Measurements from ENCODE around the gene LAMB1.

LAMB1 gene

DNA sequence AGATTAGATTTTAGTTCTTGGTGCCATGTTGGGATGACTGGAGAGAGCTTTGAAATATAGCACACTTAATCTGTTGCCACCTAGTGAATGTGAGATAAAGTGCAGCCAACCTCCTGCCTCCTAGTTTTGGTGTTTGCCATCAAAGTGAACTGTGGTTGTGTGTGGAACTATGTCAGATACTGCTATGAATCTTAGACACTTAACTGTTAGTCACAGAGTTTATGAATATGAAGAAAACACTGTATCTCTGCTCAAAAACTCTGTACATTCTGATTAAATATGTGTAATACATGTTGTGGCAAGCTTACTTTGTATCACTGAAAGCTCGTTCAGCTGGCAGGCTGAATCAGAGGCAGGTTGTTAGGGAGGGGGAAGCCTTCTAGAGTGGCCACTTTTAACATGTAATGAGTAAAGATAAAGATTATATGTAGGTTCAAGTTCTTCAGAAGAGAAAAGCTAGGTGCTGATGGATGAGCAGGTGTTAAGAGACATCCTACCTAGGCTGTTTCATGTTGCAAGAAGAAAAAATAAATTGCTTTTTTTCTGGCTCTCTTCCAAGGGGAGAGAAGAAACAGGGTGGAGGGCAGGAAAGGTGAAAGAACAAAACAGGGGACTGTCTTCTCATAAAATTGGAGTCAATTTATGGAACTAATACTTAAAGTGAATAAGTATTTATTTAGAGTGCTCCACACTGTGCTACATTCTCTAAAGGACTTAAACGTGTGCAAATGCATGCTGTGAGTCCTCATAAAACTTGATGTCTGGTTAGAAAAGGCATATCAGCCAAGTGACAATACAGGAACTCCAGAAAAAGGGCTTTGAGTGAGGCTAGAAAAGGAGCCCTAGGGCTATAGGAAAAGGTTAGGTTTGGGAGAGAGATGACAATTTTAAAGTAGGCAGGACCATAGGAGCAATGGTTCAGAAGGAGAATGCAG, 14.1 kb upstream of the LAMB1 start:
- no peak for DNase-seq

DNA sequence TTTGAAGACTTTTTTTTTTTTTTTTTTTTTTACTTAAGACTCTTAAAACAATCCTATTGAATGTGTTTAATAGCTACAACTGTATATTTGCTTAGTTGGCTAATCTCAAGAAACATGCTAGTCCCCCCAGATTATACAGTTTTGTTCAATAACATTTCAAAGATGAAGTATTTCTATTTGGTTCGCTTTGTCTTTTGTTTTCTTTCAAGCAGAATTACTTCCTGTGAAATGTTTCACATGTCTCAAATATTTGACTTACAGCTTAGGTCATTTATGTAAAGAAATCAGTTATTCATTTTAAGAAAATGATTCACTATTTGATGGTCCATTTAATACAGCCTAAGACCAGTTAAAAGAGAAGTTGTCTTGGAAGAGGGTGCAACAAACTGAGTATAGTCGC, 12.8 kb upstream of the LAMB1 start:
- DNase-seq = no peak

DNA sequence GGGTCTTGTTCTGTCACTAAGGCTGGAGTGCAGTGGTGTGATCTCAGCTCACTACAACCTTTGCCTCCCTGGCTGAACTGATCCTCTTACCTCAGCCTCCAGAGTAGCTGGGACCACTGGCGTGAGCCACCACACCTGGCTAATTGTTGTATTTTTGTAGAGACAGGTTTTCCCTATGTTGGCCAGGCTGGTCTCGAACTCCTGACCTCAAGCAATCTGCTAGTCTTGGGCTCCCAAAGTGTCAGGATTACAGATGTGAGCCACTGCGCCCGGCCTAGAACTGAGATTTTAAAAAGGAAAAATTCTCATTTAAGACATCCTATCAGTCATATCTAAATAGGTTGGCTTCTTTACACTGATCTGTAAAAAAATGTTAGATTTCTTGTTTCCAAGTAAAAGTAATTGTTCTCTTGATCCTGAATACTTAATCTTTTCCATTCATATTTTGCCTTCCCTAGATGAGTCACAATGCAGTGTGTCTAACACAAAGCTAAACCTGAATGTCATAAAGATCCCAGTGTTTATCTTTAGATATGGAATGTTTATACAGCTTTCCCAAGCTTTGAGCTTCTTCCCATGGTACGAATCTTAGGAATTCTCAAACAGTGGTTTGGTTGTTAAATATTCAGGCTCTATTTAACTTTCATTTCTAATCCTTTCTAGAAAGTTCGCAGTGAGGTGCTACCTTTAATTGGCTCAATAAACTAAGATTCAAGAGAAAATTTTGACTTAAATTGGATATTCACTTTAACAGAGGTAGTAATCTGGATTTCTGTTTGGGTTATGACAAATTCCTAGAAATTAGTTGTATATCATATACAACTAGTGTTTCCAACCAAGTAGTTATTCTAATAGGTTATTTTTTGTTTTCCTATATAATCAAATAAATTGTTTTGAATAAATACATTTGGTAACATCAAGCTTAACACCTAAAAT, 12.1 kb upstream of the LAMB1 start:
- DNase-seq = no peak

DNA sequence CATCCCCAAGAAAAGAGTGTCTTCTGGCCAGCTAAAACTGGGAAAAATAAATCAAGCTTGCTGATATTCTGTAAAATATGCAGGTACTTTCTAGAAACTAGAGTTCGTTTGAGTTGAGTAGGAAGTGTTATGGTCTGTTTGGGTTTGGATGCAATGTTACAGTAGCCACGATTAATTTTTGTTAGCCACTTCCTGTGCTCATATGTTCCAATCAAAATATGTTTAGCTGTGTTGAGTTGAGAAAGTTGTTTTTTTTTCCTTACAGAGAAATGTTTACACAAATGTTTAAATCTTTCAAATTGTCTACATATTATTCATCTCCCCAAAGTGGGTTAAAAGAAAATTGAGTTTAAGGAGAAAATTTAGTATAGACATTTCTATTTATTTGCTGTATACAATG, 11.3 kb upstream of the LAMB1 start:
- no peak for DNase-seq

DNA sequence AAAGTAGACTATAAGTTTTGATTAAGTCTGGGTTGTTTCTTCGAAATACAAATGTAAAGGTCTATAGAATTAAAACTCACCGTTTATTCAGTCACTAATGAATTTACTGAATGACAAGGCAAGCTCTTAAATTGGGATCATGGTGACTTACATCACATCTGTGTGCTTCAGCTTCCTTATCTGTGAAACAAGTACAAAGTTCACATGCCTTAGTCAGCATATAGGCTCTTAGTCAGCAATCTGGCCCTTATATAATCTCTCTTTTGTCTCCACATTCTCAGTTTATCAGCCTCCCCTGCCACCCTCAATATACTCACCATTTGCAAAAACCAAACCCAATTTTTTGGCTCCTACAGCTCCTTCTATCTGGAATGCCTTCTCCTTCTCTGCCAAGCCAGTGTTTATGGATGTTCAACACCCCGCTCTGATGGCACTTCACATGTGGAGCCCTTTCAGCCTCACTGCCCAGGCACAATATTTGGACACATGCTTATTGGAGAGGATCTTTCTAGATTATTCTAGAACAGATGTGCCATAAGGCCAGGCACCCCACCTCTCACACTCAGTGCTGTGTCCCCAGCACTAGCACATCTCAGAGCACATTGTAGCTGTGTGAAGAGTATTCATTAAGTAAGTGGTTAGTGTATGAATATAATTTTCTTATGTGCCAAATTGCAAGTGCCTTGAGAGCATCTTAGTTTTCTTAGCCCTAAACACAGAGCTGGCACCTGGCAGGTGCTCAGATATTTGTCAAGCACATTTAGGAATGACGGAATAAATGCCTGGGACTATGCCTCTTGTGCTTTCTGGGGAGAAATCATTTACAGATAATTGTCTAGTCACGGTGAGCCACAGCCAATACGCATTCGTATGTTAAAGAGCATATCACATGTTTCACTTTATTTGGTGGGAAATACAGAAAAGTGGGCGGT, 9.8 kb upstream of the LAMB1 start:
- DNase-seq = no peak

DNA sequence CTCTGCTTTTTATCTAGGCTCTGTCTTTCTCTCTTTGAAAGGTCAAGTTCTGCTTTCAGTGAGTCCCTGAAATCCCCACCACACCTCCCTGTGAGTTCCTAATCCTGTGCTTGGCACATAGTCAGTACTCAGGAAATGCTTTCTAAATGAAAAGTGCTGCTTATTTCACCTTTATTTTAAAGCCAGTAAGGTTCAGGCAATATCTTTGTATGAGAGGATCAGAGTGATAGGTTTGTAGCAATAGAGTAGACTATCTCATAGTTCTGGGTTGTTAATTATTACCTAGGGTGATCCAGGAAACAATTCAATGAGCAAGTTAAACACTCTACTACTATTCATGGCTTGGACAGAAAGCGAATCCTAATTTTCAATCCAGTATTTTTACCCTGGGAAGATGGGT, 7.4 kb upstream of the LAMB1 start:
- no peak for DNase-seq

DNA sequence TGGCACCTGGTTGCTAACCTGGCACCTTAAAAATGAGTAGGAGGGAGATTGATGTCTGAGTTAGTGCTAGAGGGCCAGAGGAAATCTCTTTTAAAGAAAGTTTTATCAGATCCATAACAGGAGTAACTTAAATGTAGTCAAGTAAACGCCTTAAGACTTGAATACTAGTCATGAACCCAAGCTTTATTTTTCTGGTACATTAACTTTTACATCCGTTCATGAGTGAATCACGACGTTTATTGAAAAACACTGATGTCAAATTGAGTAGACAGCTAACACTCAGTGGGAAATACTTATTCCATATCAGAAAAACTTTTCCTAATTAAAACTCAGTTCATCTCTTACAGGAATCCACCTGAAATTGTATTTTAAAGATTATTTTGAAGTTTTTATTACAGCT, 6.9 kb upstream of the LAMB1 start:
- no peak for DNase-seq

DNA sequence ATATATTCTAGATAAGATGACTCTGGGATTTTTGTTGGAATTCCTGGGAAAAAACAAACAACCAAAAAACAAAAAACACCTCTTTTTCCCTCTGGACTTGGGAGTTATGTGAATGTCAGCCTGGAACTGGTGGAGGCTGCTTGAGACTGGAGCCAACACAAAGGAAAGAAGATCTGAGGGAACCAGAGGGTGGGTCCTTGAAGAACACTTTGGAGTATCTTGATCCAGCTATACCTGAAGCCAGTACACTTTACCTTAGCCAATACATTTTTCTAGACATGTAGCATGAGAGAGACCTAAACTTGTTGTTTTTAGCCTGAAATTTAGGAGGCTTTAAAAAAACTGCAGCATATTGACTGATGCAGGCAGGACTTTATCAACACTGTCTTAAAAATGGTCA, 5.9 kb upstream of the LAMB1 start:
- DNase-seq = no peak

DNA sequence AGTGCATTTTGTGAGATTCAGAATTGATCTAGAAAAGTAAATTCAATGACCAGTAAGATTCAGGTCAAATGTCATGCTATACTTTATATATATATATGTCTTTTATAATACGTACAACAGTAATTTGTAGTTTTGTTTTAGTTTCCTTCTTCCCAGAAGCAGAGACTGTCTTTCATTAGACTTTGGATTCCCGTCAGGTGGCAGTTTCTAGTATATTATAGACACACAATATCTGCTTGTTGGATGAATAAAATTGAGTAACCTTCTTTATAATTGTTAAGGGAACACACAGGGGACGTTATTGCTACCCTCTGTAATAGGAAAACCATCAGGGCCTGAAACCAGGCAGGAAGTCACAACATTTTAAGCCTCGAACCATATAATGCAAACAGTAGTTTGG, 5.3 kb upstream of the LAMB1 start:
- no peak for DNase-seq

DNA sequence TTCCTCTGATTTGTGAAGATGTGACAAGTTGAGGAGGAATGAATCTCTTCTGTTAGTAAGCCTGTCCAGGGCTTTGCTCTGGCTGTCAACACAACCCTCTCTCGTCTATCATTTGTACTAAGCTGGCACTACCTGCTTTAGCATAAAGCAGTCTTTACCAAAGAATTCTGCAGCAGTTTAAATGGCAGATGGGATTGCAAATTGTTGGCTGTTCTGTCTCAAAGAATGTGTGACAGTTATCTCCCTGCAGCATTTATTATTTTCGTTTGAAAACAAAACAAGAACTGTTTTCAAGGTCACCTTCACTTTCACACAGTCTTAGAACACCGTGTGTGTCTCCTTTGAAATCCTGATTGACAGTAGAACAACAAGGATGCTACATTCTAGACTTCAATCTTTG, 4.8 kb upstream of the LAMB1 start:
- DNase-seq = no peak

DNA sequence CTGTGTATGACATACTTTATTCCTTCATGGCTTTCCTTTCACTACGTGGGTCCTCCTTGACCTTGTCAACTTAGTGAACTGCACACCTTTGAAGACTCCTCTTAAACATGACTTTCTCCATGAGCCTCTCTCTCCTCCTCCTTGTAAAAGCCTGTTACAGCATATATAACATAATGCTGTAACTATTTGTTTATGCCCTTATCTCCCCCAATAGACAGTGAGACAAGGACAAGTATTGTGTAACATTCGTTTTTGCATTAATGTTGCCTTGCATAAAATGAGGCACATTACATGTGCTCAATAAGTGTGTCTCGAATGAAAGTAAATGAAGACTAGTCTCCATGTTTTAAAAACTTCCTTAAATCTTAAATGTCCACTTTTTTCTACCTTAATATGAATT, 4.3 kb upstream of the LAMB1 start:
- DNase-seq = no peak

DNA sequence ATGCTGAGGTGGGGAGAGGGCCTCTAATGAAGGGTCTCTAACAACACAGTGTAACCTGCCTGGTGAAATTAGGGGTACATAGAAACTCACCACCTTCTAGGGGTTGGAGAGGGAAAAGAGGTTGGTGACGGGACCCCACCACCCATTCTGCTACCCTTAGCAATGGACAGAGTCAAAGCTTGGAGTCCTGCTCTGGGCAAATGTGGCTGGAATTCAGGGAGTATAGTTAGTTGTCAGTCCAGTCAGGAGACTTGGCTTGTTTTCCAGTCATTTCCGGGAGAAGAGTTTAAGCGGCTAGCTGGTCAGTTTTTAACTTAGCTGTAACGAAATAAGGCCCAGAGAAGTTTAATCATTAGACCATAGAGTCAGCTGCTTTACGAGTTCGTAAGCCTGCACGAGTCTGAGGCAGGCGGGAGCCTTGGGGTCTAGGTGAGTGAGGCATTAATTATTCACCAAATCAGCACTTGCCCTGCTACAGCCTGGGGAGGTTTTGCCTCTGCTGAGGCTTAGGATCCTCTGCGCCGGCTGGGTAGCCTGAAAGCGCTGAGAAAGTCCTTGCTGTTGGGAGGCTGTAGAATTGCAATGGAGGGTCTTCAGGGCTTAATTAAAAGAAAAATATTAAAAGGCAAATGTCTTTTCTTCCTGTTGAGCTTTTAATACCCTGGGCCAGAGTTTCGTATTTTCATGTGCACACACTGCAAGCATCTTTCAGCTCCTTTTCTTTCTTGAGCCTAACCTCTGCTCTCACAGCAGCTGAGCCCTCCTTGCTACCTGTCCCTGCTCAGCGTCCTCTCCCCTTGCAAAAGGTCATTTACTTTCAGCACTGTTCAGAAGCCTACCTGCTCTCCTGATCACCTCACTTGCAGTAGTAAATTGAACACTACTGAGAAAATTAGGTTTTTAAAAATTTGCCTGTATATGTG, 1.5 kb upstream of the LAMB1 start:
- DNase-seq = no peak

DNA sequence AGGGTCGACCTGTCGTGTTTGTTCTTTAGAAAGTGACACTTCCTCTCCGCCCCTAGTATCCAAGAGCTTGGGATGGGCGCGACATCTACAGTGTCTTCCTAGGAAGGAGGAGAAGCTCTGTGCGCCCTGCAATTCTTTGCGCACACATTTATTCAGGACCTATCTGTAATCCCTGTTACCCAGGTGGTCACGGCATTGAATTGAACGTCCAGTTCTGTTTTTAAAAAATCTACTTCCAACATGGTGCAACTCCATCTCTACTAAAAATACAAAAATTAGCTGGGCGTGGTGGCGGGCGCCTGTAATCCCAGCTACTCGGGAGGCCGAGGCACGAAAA, 606 bp upstream of the LAMB1 start:
- DNase-seq = no peak

DNA sequence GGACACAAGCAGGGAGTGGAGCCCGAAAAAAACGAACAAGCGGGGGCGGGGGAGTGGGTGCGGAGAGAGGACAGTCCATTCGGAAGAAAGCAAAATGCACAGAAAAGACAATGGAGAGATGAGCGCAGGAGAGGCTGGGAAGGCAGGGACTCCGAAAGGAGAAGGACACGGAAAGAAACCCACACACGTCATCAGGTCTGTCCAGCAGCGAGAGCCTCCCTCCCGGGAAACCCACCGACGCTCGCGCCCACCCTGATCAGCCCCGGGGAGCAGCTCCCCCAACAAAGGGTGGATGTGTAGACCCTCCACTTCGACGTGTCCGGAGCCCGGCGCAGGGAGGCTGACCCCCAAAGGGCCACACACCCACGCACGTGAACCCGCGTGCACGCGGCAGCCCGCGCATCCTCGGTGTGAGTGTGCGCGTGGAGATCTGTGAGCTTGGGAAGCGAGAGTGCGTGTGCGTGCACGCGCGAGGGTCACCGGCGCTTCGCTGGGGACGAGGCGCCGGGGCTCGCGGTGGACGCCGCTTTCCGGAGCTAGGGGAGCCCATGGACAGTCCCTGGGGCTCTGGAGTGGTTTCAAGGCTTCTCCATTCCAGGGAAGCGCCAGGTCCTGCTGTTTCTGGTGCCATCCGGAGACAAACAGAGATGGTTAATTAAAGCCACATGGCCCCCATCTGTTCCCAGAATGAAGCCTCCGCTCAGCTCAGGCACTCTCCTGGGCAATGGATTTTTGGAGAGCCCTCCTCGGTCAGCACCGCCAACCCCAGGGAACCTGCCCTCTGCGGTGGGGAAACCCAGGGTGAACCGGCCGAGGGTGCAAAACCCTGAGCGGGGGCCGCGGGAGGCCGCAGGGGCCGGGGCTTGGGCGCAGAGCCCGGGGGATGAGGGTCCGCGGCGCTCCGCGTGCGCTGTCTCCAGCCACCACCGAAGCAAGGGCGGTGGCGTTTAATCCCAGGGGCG, 916 bp downstream of the LAMB1 start:
- no peak for DNase-seq

DNA sequence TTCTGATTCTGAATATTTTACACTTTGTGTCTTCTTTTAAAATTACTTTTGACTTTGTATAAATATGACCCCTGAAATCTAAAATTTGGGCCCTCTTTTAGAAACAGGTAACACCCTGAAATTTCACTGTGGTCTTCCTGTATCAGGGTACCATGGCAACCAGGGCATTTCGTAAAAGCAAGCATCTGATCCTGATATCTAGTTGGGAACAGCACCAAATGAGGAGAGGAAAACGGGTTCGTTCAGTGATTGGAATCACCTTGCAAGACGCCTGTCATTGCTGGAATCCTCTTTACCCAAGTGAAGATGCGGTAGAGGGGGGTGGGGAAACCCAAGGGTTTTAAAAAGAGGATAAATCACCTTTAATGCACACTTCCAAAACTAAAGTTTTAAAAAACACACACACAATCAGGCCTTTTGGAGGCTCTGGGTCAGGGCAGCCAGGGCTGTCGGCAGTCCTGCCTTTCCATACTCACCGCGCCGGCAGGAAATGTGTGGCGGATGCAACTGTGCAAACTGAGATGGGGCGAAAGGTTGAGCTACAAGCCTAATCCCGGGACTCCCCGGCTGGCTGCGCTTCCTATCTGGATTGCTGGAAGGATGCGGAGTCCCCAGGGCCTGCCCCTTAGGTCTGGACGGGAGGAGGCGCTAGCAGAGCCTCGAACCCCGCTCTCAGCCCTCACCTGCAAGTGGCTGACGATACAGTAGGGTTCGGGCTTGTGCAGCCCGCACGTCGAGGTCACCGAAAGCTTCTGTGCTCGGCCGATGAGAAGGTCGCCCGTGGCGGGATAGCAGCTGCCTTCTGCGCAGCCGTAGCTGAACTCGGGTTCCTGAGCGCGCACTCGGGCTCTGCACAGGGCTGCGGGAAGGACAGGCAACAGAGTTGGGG, 1.8 kb downstream of the LAMB1 start:
- no peak for DNase-seq

DNA sequence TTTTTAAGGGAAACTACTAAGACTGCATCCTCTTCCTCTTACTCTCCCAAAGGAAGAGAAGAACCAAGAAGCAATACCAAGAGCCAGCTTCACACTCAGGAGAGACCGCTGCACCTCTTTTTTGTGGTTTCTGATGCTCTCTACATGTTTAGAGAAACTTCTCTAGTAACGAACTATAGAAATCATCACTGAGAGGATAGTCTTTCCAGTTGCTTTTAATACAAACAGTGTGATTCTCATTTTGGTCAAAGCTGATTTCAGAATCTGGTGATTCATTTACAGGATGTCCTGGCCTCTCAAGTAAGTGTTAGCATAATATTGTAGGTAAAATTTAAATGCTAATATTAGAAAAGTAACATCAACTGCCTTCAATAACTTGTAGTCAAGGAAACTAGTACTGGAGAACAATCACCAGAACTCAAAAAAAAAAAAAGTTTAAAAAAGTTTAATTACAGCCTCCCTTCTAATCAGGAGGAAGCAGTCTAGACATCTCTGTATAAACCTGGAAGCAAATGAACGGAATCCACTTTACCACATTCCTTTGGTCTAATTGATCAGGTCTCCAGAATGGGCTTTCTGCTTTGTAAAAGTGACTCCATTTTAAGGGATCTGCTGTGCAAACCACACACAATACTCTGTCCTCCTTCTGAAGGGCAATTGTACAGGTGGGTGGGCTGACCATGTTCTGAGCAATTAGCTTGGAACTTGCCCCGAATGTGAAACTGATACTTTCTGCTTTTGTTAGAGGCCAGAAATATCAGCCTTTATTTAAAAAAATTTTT, 3.0 kb downstream of the LAMB1 start:
- no peak for DNase-seq

DNA sequence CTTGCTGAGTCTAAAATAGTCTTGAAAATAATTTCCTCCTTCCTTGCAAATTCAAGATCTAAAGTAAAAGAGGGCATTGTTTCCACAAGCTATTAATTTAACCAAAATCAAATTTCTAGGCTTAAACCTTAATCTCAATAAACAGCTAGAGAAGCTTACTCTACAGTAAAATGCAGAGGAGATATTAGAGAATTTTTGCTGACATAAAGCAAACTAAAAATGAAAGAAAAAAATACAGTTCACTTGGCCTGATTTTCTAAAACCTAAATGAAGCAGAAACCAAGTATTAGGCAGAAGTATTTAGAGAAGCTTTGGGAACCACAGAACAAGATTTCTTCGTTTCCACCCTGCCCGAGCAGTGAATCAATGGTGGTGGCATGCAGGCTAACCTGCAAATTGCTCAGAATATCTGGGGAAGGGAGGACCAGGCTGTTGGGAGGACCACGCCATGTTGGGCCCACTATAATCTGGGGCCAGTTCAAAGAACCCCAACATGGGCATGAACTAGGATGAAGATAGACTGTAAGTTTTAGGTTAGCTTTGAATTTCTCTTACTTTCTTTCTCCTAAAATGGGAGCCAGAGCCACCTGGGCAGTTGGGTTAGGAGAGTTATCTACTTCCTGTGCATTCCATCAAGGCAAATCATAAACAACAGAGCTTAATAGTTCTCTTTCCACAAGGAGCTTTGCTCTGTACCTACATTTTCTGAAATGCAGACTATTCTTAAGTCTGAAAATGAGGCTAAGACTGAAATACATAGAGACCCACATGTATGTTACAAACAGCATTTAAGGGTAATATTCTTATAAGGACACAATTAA, 4.1 kb downstream of the LAMB1 start:
- no peak for DNase-seq

DNA sequence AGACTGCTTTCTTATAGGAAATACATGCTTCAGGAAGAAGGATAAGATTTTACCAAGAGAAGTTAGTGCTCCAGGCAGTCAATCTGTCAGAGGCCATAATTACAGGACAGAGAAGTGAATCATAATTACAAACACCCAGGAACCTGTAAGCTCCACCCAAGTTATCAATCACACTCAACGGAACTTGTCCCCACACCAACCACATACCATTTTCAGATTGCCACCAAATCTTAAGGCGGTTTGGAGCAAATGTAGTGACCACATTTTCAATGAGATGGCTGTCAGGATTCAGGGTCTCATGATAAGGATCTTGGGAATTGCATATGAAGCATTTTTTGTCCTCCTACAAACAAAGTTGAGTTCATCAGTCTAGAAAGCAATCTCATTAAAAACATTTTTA, 4.8 kb downstream of the LAMB1 start:
- DNase-seq = no peak
